Thoracic aorta endothelial cell (primary cell): ENCODE results near the gene SORT1. TPM values are rescaled to one million over a fixed set of nuclear protein-coding genes. Genes with fewer than 3 reads are reported as not detected.

Source experiments
- total RNA-seq: library from RNA; depleted of rRNA; stranded (reverse); fragments of >200 nt; gene quantifications from 2 replicates; pipeline ENCODE4 v1.2.3, GENCODE V29; 2012

SORT1 gene
- 12.9 and 21.2 TPM in 2 replicates for total RNA-seq

GRCh38 chr1:109397581-109398342 is at the start of gene SORT1:
TSS of gene SORT1 (minus strand) at chr1:109397918. CDS start at chr1:109397892, 26 bp downstream.

GRCh38 chr1:109426281-109427170 is 28.8 kb upstream of the SORT1 start, which contains the start of gene PSMA5:
TSS of gene PSMA5 (minus strand) at chr1:109426448. CDS start at chr1:109426330, 118 bp downstream.

GRCh38 chr1:109306832-109307273 is 90.9 kb downstream of the SORT1 start, which contains the start of gene MYBPHL:
TSS of gene MYBPHL (minus strand) at chr1:109307011. CDS start at chr1:109306991, 20 bp downstream.

GRCh38 chr1:109282952-109283747 is 114.6 kb downstream of the SORT1 start, which contains the start of gene PSRC1:
TSS of gene PSRC1 (minus strand) at chr1:109283145.

Other genes starting within 250 kb of the SORT1 start
- 204 and 210 TPM in 2 replicates for gene SARS1, start 184.0 kb downstream of the SORT1 start, total RNA-seq
- gene CELSR2, start 148.4 kb downstream of the SORT1 start, total RNA-seq: 0.80 and 1.7 TPM in 2 replicates
- gene PSRC1, start 114.8 kb downstream of the SORT1 start, total RNA-seq: 16.2 and 25.8 TPM in 2 replicates
- gene MYBPHL, start 90.9 kb downstream of the SORT1 start, total RNA-seq: not detected in 2 replicates
- 61.8 and 86.4 TPM in 2 replicates for gene PSMA5, start 28.5 kb upstream of the SORT1 start, total RNA-seq
- under 0.01 TPM in 1 of 2 replicates, not detected in the other for gene SYPL2, start 68.6 kb upstream of the SORT1 start, total RNA-seq
- 2.8 and 2.9 TPM in 2 replicates for gene ATXN7L2, start 86.0 kb upstream of the SORT1 start, total RNA-seq
- 4.2 and 5.5 TPM in 2 replicates for gene CYB561D1, start 96.2 kb upstream of the SORT1 start, total RNA-seq
- gene AMIGO1, start 111.8 kb upstream of the SORT1 start, total RNA-seq: 0.79 and 0.80 TPM in 2 replicates
- gene GPR61, start 142.0 kb upstream of the SORT1 start, total RNA-seq: under 0.01 TPM in 1 of 2 replicates, not detected in the other
- gene GNAI3, start 150.7 kb upstream of the SORT1 start, total RNA-seq: 26.0 and 27.1 TPM in 2 replicates
- gene GNAT2, start 221.7 kb upstream of the SORT1 start, total RNA-seq: 0.13 and 0.22 TPM in 2 replicates
- 47.2 and 50.5 TPM in 2 replicates for gene AMPD2, start 221.9 kb upstream of the SORT1 start, total RNA-seq